Fibroblast of lung (primary cell): ENCODE results near the gene ATP10A. TPM values are rescaled to one million over a fixed set of nuclear protein-coding genes. Genes with fewer than 3 reads are reported as not detected.

Experiments
- DNase-seq, 2 donors: peaks; one replicate each; pipeline versions ENCODE4 v3.0.0 to v3.0.0-alpha.2; 2010; ENCODE audit warnings: low read depth in 2 of 2
- H2AFZ ChIP-seq: 2 replicates; pipeline ENCODE4 v1.5.1; 2012; ENCODE audit warnings: low read length, control low read depth, inconsistent platforms
- H3K27ac ChIP-seq: 2 replicates; pipeline ENCODE4 v1.5.1; 2011; ENCODE audit warnings: low read length, control low read depth; ENCODE audit not compliant: insufficient read depth
- H3K27me3 ChIP-seq: 2 replicates; pipeline ENCODE4 v1.5.1; 2011; ENCODE audit warnings: mild to moderate bottlenecking, low read length; ENCODE audit not compliant: control insufficient read depth, insufficient read depth
- H3K36me3 ChIP-seq: 2 replicates; pipeline ENCODE4 v1.5.1; 2011; ENCODE audit warnings: low read length; ENCODE audit not compliant: control insufficient read depth, insufficient read depth
- H3K4me1 ChIP-seq: 2 replicates; pipeline ENCODE4 v1.5.1; 2011; ENCODE audit warnings: low read length; ENCODE audit not compliant: control insufficient read depth, insufficient read depth; ENCODE audit errors: extremely low read depth
- H3K4me2 ChIP-seq: 2 replicates; pipeline ENCODE4 v1.5.1; 2011; ENCODE audit warnings: low read length, control low read depth; ENCODE audit not compliant: insufficient read depth; ENCODE audit errors: extremely low read depth
- H3K4me3 ChIP-seq, 4 experiments: fragments of 200-600 bp in 1 of 4; sonication (generic) in 1 of 4; replicated peaks in 1 of 4; 2 replicates each; pipeline ENCODE4 v1.5.1; 2011 to 2016; ENCODE audit warnings: low read length in 4 of 4, low read depth in 3 of 4, mild to moderate bottlenecking in 3 of 4, control low read depth in 2 of 4, inconsistent platforms in 1 of 4, mixed read lengths in 1 of 4; ENCODE audit not compliant: insufficient read depth in 1 of 4; ENCODE audit errors: control extremely low read depth in 1 of 4
- H3K79me2 ChIP-seq: 2 replicates; pipeline ENCODE4 v1.5.1; 2012; ENCODE audit warnings: mild to moderate bottlenecking, low read length, inconsistent platforms; ENCODE audit not compliant: control insufficient read depth, insufficient read depth
- H3K9ac ChIP-seq: 2 replicates; pipeline ENCODE4 v1.5.1; 2011; ENCODE audit warnings: mild to moderate bottlenecking, low read length, control low read depth; ENCODE audit not compliant: insufficient read depth
- H3K9me3 ChIP-seq: 2 replicates; pipeline ENCODE4 v1.5.1; 2012; ENCODE audit warnings: low read depth, low read length; ENCODE audit not compliant: control insufficient read depth, insufficient read depth
- H4K20me1 ChIP-seq: 2 replicates; pipeline ENCODE4 v1.5.1; 2011; ENCODE audit warnings: low read length; ENCODE audit not compliant: control insufficient read depth, insufficient read depth; ENCODE audit errors: extremely low read depth
- CTCF ChIP-seq, 2 donors: IDR thresholded peaks in 1 of 2; conservative IDR thresholded peaks in 1 of 2; 1 replicate in 1 of 2; 2 replicates in 1 of 2; pipeline ENCODE4 v1.5.1; 2011 to 2012; ENCODE audit warnings: low read length in 2 of 2, control low read depth in 1 of 2, inconsistent platforms in 1 of 2, low read depth in 1 of 2, mild to moderate bottlenecking in 1 of 2
- EZH2 ChIP-seq: IDR thresholded peaks from 2 replicates; pipeline ENCODE4 v1.5.1; 2012; ENCODE audit warnings: low read length, control low read depth, mild to moderate bottlenecking; ENCODE audit errors: missing control alignments
- polyA plus RNA-seq, 2 donors: library from polyadenylated mRNA; depleted of rRNA in 1 of 2; stranded (reverse) in 1 of 2; unstranded in 1 of 2; fragments of >200 nt; gene quantifications; 2 replicates each; pipeline ENCODE4 v1.2.1, GENCODE V29; 2011 to 2012; ENCODE audit warnings: missing spikeins in 1 of 2
- total RNA-seq: library from RNA; depleted of rRNA; stranded (reverse); fragments of >200 nt; gene quantifications from 2 replicates; pipeline ENCODE4 v1.2.1, GENCODE V29; 2014

Gene ATP10A
- total and polyA plus RNA-seq, 2 donors (not counting 1 experiment from before 2014, with no cell fraction given): 12.7 to 13.8 TPM

- H3K27me3 ChIP-seq: no peaks in the 10 kb centered on the region
- H3K4me3 ChIP-seq: peak overlapping the region in 3 of 4 experiments; percentile 53 to 82 (median 70)
- no peaks in the 10 kb centered on the region for H3K9me3 ChIP-seq
- peak overlapping the region; percentile 76 for H3K27ac ChIP-seq
- peak overlapping the region; percentile 74 for H3K4me2 ChIP-seq
- TF ChIP-seq EZH2: no peak
- TF ChIP-seq CTCF (conservative IDR thresholded peaks at IDR 0.05 in 1 of 2, IDR thresholded peaks at IDR 0.05 in 1 of 2; ENCODE audit: low read depth in 1 of 2, low read length in 2 of 2): no peak
- DNase-seq: no peak
- H3K36me3 ChIP-seq: no peaks in the 10 kb centered on the region
- peaks cover 3% of the 10 kb centered on the region for H3K4me1 ChIP-seq
- peak overlapping the region; percentile 80 for H2AFZ ChIP-seq
- H4K20me1 ChIP-seq: no peaks in the 10 kb centered on the region
- H3K9ac ChIP-seq: peak overlapping the region; percentile 82
- H3K79me2 ChIP-seq: peaks cover 36% of the 10 kb centered on the region
Measured at GRCh38 chr15:25863968-25864580, 947 bp upstream of the ATP10A start.

- Histone ChIP-seq H3K9ac (peak overlapping the region; percentile 82), H3K27me3 (no peaks in the 10 kb centered on the region), H3K4me1 (peaks cover 5% of the 10 kb centered on the region), H2AFZ (peak overlapping the region; percentile 69), H3K9me3 (no peaks in the 10 kb centered on the region), H4K20me1 (no peaks in the 10 kb centered on the region), H3K4me3 (peak overlapping the region; percentile 49 to 82 (median 75)), H3K27ac (peak overlapping the region; percentile 81), H3K36me3 (no peaks in the 10 kb centered on the region), H3K79me2 (peaks cover 46% of the 10 kb centered on the region), H3K4me2 (peak overlapping the region; percentile 90)
- TF ChIP-seq CTCF (conservative IDR thresholded peaks at IDR 0.05 in 1 of 2, IDR thresholded peaks at IDR 0.05 in 1 of 2; ENCODE audit: low read depth in 1 of 2, low read length in 2 of 2) (no peak), EZH2 (no peak)
- peak; percentile 34 for DNase-seq
Measured at GRCh38 chr15:25862472-25863110, 536 bp downstream of the ATP10A start.

GRCh38 chr15:25862071-25862471, 1.1 kb downstream of the ATP10A start:
- H2AFZ ChIP-seq: peak overlapping the region; percentile 69
- peaks cover 46% of the 10 kb centered on the region for H3K79me2 ChIP-seq
- TF ChIP-seq EZH2 (no peak), CTCF (conservative IDR thresholded peaks at IDR 0.05 in 1 of 2, IDR thresholded peaks at IDR 0.05 in 1 of 2; ENCODE audit: low read depth in 1 of 2, low read length in 2 of 2) (no peak)

More at GRCh38 chr15:25862071-25862471, 1.1 kb downstream of the ATP10A start:
- H3K4me1 ChIP-seq: peaks cover 5% of the 10 kb centered on the region
- H3K27me3 ChIP-seq: no peaks in the 10 kb centered on the region
- no peaks in the 10 kb centered on the region for H3K9me3 ChIP-seq
- no peaks in the 10 kb centered on the region for H3K36me3 ChIP-seq
- H3K4me3 ChIP-seq: peak overlapping the region; percentile 49 to 82 (median 75)
- DNase-seq: peak; percentile 5 to 29
- peak overlapping the region; percentile 82 for H3K9ac ChIP-seq
- no peaks in the 10 kb centered on the region for H4K20me1 ChIP-seq
- peak overlapping the region; percentile 90 for H3K4me2 ChIP-seq
- peak overlapping the region; percentile 81 for H3K27ac ChIP-seq
